Psoas muscle (tissue), 8 donors: ENCODE data around the gene ITPR1. TPM values are rescaled to one million over a fixed set of nuclear protein-coding genes. Genes with fewer than 3 reads are reported as not detected.

Experiments used
- ATAC-seq, 4 donors: fragments of 200-7000 bp; cut with Tn5 transposase; one replicate each; pipeline ENCODE4 v1.9.1; 2020; ENCODE audit warnings: moderate library complexity in 3 of 4, mild to moderate bottlenecking in 2 of 4
- DNase-seq, 2 donors: peaks; one replicate each; pipeline ENCODE4 v3.0.0-alpha.2; 2020
- H3K27ac ChIP-seq: fragments of 200-600 bp; one replicate; pipeline ENCODE4 v1.8.0; 2022
- H3K27me3 ChIP-seq, 3 donors: fragments of 200-600 bp in 1 of 3; one replicate each; pipeline versions ENCODE4 v1.6.1 to v1.8.0; 2013 to 2022; ENCODE audit warnings: low read length in 2 of 3, mild to moderate bottlenecking in 2 of 3, moderate library complexity in 1 of 3; ENCODE audit not compliant: insufficient read depth in 3 of 3
- H3K36me3 ChIP-seq, 2 donors: fragments of 200-600 bp in 1 of 2; one replicate each; pipeline versions ENCODE4 v1.6.1 to v1.8.0; 2013 to 2022; ENCODE audit warnings: low read depth in 1 of 2, mild to moderate bottlenecking in 1 of 2, moderate library complexity in 1 of 2; ENCODE audit not compliant: insufficient read depth in 1 of 2
- H3K4me1 ChIP-seq: fragments of 200-600 bp; one replicate; pipeline ENCODE4 v1.8.0; 2022
- H3K4me3 ChIP-seq: fragments of 200-600 bp; one replicate; pipeline ENCODE4 v1.8.0; 2022; ENCODE audit warnings: mild to moderate bottlenecking
- H3K9me3 ChIP-seq: fragments of 200-600 bp; one replicate; pipeline ENCODE4 v1.8.0; 2022
- WGBS, 3 donors: extraction: QIAGEN DNeasy Blood & Tissue Kit; methylation state at CpG; one replicate each; pipeline versions ENCODE4 v1.1.6 to v1.1.7; 2013; 5-methylcytosine and 5-hydroxymethylcytosine counted together
- intact Hi-C, 2 donors: fragments of 100-400 bp; cut with DNase I; formaldehyde crosslinking; loops; one replicate each; pipeline versions ENCODE4 v1.11.0 to v1.14.2; 2022
- polyA plus RNA-seq, 3 donors: library from polyadenylated mRNA; stranded (reverse); fragments of 200-250 nt; gene quantifications; one replicate each; pipeline ENCODE4 v1.2.3, GENCODE V29; 2013
- total RNA-seq, 4 donors: library from RNA; stranded (reverse); fragmentation: NEBNext Ultra II Directional in 2 of 4; extraction: Animal tissue kit (Norgen Biotek cat#: 25700) in 2 of 4; gene quantifications; one replicate each; pipeline versions ENCODE4 v1.2.1 to v1.2.4, GENCODE V29; 2021 to 2023
- TF ChIP-seq, protein P1 (sequence below): fragments of 200-600 bp; IDR thresholded peaks from one replicate; pipeline ENCODE4 v1.8.0; 2022; ENCODE audit warnings: antibody characterized with exemption
- donor health status: healthy with polysubstance abuse.
- donor health status: DM: no; HTN: no; CAD: no; lungs with moderate emphysema.
- donor health status: Bipolar disorder and iron deficiency.
- donor health status: healthy.
- donor health status: DM: yes; HTN: yes; CAD: no.
- donor health status: DM: no; HTN: no; CAD: no.
- donor health status: DM: no; HTN: no; CAD: no.
- donor health status: DM: yes; HTN: yes; CAD: no.

Gene ITPR1
- total and polyA plus RNA-seq, 7 donors = 4.4 to 9.2 (median 8.8) TPM

DNA sequence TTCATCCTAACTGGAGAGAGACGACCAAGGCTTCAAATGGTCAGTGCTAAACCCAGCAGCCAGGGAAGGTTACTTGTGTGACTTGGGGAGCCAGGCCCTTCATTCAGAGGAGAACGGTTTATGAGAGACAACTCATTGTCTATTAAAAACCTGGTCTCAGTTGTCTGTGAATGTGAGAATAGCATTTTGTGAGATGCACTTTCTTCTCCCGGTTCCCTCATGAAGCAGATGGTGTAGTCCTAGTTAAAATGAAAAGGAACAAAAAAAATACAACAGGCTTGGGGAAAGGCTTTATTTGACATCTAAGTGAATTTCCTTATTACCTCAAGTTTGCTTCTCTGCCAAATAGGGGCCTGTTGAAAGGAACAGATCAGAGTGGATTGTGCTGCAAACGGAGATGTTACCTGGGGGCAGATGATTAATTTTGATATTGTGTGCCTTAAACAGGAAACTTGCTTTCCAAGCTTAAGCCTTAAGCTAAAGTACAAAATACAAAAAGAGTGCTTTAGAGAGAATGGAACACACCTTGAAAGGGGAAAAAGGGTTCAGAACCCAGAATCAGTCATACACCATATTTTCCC is 283.3 kb downstream of the ITPR1 start:
- ATAC-seq = no peak
- H3K4me1 ChIP-seq = peaks cover 30% of the 10 kb centered on the region
- WGBS, 3 donors = 66 to 82% (median 67%) methylated on average over 4 of the region's 4 CpGs
- peak overlapping the region; percentile 7 for H3K27ac ChIP-seq
- no peaks in the 10 kb centered on the region for H3K27me3 ChIP-seq
- intact Hi-C loops = loop anchor here in 1 of 2 donors (5.0 kb wide), 1 partner anchor 54 kb away; no protein-coding TSS in a partner anchor
- no peak for DNase-seq
- no peaks in the 10 kb centered on the region for H3K9me3 ChIP-seq
- no peak overlapping the region for H3K4me3 ChIP-seq
- no peaks in the 10 kb centered on the region for H3K36me3 ChIP-seq
- TF ChIP-seq, protein P1, sequence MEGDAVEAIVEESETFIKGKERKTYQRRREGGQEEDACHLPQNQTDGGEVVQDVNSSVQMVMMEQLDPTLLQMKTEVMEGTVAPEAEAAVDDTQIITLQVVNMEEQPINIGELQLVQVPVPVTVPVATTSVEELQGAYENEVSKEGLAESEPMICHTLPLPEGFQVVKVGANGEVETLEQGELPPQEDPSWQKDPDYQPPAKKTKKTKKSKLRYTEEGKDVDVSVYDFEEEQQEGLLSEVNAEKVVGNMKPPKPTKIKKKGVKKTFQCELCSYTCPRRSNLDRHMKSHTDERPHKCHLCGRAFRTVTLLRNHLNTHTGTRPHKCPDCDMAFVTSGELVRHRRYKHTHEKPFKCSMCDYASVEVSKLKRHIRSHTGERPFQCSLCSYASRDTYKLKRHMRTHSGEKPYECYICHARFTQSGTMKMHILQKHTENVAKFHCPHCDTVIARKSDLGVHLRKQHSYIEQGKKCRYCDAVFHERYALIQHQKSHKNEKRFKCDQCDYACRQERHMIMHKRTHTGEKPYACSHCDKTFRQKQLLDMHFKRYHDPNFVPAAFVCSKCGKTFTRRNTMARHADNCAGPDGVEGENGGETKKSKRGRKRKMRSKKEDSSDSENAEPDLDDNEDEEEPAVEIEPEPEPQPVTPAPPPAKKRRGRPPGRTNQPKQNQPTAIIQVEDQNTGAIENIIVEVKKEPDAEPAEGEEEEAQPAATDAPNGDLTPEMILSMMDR = no peak

GRCh38 chr3:4776980-4777581 is 283.9 kb downstream of the ITPR1 start:
- H3K9me3 ChIP-seq = no peaks in the 10 kb centered on the region
- peak overlapping the region; percentile 21 for H3K27ac ChIP-seq
- intact Hi-C loops = loop anchor here in 1 of 2 donors (5.0 kb wide), 1 partner anchor 55 kb away; no protein-coding TSS in a partner anchor

DNA sequence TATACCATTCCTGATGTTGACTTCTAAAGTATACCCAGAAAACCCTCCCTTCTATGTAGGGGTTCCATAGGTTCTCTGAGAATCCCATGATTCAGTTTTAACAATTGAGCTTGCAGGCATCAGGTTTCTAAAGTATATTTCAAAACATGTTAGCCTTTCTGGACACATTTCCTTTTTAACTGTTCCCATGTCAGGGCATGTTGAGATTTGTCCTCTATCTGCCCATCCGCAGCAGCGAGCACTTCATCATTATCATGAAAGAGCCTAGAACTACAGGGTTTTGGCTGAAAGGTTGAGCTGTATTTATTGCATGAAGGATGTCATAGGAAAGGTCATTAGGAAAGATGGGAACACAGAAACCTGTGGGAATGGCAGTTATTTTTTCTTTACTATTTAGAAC is 285.0 kb downstream of the ITPR1 start:
- no peak overlapping the region for H3K4me3 ChIP-seq
- no peaks in the 10 kb centered on the region for H3K9me3 ChIP-seq
- H3K27ac ChIP-seq = no peak overlapping the region
- no peak for DNase-seq
- 97 to 100% (median 98%) methylated on average over 2 of the region's 2 CpGs for WGBS, 3 donors
- H3K27me3 ChIP-seq = no peaks in the 10 kb centered on the region
- H3K4me1 ChIP-seq = peaks cover 14% of the 10 kb centered on the region
- ATAC-seq = no peak
- no peaks in the 10 kb centered on the region for H3K36me3 ChIP-seq
- intact Hi-C loops = loop anchor here in 1 of 2 donors (5.0 kb wide), 1 partner anchor 56 kb away; no protein-coding TSS in a partner anchor
- TF ChIP-seq, protein P1 = no peak

More at GRCh38 chr3:4776980-4777581, 283.9 kb downstream of the ITPR1 start:
- Histone ChIP-seq H3K4me3 (no peak overlapping the region), H3K36me3 (no peaks in the 10 kb centered on the region), H3K27me3 (no peaks in the 10 kb centered on the region), H3K4me1 (peaks cover 24% of the 10 kb centered on the region)
- TF ChIP-seq, protein P1 = no peak
- peak; percentile 41 to 64 (median 53) for ATAC-seq
- 41 to 53% (median 47%) methylated on average over 5 of the region's 5 CpGs for WGBS, 3 donors
- DNase-seq = no peak

GRCh38 chr3:4778740-4779139 is 285.6 kb downstream of the ITPR1 start:
- H3K27ac ChIP-seq = no peak overlapping the region
- H3K36me3 ChIP-seq = no peaks in the 10 kb centered on the region

More at GRCh38 chr3:4778740-4779139, 285.6 kb downstream of the ITPR1 start:
- Histone ChIP-seq H3K4me1 (peaks cover 14% of the 10 kb centered on the region), H3K27me3 (no peaks in the 10 kb centered on the region), H3K4me3 (no peak overlapping the region), H3K9me3 (no peaks in the 10 kb centered on the region)
- DNase-seq (no peak), ATAC-seq (no peak)
- intact Hi-C loops = loop anchor here in 1 of 2 donors (5.0 kb wide), 1 partner anchor 56 kb away; no protein-coding TSS in a partner anchor
- 96 to 100% (median 100%) methylated on average over 1 of the region's 1 CpG for WGBS, 3 donors
- TF ChIP-seq, protein P1 = no peak
